ENCODE measurements around the gene MPG.

MPG gene

GRCh38 chr16:66309-67182 is 11.5 kb upstream of the MPG start:
- FAIRE-seq (no peak), DNase-seq (ENCODE audit: insufficient read length, low spot score) (no peak)
- no peak for TF ChIP-seq POLR2A (IDR thresholded peaks at IDR 0.05; ENCODE audit: low read depth, low read length)

- FAIRE-seq = no peak
Observed at GRCh38 chr16:67183-67791, 10.7 kb upstream of the MPG start.

GRCh38 chr16:67884-68789 is 9.9 kb upstream of the MPG start:
- no peak for DNase-seq (ENCODE audit: insufficient read length, low spot score)
- no peak for FAIRE-seq
- no peak for TF ChIP-seq POLR2A (IDR thresholded peaks at IDR 0.05; ENCODE audit: low read depth, low read length)

More at GRCh38 chr16:67183-67791, 10.7 kb upstream of the MPG start:
- DNase-seq (ENCODE audit: insufficient read length, low spot score) = no peak
- TF ChIP-seq POLR2A (IDR thresholded peaks at IDR 0.05; ENCODE audit: low read depth, low read length) = no peak

- TF ChIP-seq POLR2A (IDR thresholded peaks at IDR 0.05; ENCODE audit: low read depth, low read length) = no peak
- FAIRE-seq (no peak), DNase-seq (ENCODE audit: insufficient read length, low spot score) (no peak)
Observed at GRCh38 chr16:69181-69580, 8.8 kb upstream of the MPG start.

- DNase-seq (ENCODE audit: insufficient read length, low spot score) (no peak), FAIRE-seq (no peak)
- TF ChIP-seq POLR2A (IDR thresholded peaks at IDR 0.05; ENCODE audit: low read depth, low read length) = no peak
Observed at GRCh38 chr16:71210-71539, 6.8 kb upstream of the MPG start.

- TF ChIP-seq POLR2A (IDR thresholded peaks at IDR 0.05; ENCODE audit: low read depth, low read length) = peak; percentile 60
- DNase-seq (ENCODE audit: insufficient read length, low spot score) = peak; percentile 93
- no peak for FAIRE-seq
Observed at GRCh38 chr16:71540-72401, 6.3 kb upstream of the MPG start.

GRCh38 chr16:72561-73548 is 5.2 kb upstream of the MPG start, which contains the start of gene RHBDF1:
Gene RHBDF1, minus strand, starts transcription at chr16:72631. Its CDS starts 7,616 bp downstream, at chr16:65015.
- FAIRE-seq = no peak
- TF ChIP-seq POLR2A (IDR thresholded peaks at IDR 0.05; ENCODE audit: low read depth, low read length) = no peak
- DNase-seq (ENCODE audit: insufficient read length, low spot score) = peak; percentile 72

GRCh38 chr16:74051-74746 is 3.8 kb upstream of the MPG start:
- DNase-seq (ENCODE audit: insufficient read length, low spot score) (no peak), FAIRE-seq (no peak)
- no peak for TF ChIP-seq POLR2A (IDR thresholded peaks at IDR 0.05; ENCODE audit: low read depth, low read length)

- TF ChIP-seq POLR2A (IDR thresholded peaks at IDR 0.05; ENCODE audit: low read depth, low read length) = no peak
- no peak for DNase-seq (ENCODE audit: insufficient read length, low spot score)
- FAIRE-seq = no peak
Observed at GRCh38 chr16:74747-75334, 3.2 kb upstream of the MPG start.

GRCh38 chr16:75580-76501 is 2.2 kb upstream of the MPG start:
- DNase-seq (ENCODE audit: insufficient read length, low spot score) = peak; percentile 51
- TF ChIP-seq POLR2A (IDR thresholded peaks at IDR 0.05; ENCODE audit: low read depth, low read length) = no peak
- FAIRE-seq = no peak
